ENCODE data around the gene TRMT61A.

DNA sequence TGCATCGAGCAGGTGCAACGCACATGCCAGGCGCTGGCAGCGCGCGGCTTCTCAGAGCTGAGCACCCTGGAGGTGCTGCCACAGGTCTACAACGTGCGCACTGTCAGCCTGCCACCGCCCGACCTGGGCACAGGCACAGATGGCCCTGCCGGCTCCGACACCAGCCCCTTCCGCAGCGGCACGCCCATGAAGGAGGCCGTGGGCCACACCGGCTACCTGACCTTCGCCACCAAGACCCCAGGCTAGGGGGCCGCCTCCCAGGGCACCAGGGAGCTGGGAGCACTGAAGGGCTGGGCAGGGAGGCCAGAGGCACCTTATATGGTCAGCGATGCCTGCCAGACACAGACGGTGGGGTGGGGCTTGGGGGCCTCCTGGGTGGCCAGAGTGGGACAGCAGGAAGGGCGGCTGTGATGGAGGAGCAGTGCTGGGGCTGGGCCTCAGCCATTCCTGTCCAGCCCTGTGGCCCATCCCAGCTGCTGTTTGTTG, 5.6 kb downstream of the TRMT61A start:
- TF ChIP-seq CTCF (IDR thresholded peaks at IDR 0.05) (no peak), ZFX (IDR thresholded peaks at IDR 0.05; ENCODE audit: borderline replicate concordance) (no peak)
